ENCODE results near the gene HAUS3.
A peak's percentile ranks its signal among the peaks of the same experiment; 100 is the strongest.

HAUS3 gene

DNA sequence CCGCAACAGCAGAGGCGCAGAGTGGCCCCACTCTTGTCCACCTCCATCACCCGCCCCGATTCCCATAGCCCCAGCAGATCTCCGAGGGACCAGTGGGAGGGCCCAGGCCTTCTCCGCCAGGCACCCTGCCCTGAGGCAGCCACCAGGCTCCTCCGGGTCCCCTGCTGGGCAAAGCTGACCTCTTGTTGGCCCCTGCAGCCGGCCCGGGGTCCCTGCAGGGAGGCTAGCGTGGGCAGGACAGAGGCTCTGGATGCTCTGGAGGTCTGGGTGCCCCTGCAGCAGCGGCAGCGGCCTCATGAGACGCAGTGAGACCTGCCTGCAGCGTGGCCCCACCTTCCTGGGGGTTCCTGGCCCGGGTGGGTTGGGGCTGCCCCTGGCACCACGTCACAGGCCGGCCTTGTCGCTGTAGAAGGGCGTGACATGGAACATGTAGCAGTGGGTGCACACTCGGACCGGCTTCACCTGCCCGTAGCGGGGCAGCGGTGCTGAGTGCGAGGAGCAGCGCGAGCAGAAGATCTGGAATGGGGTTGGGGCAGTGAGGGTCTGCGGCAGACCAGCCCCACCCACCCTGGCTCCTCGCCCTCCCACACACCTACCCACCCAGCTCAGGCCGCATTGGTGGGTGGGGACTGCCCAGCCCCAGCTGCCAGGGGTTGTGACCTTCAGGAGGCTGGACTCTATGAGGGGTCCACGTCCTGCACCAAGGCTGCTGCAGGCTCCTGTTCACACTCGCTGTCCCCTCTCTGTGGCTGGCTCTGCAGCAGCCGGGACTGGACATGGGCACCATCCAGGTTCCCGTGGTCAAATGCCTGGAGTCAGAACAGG, 28.6 kb upstream of the HAUS3 start:
- Mint-ChIP-seq H3K9me3 (no peaks in the 10 kb centered on the region), H3K4me3 (no peak overlapping the region), H3K4me1 (peaks cover 2% of the 10 kb centered on the region), H3K27me3 (no peaks in the 10 kb centered on the region), H3K27ac (no peak overlapping the region), H3K36me3 (no peaks in the 10 kb centered on the region)
- CTCF ChIA-PET: no interaction called here
- DNase-seq: no peak

DNA sequence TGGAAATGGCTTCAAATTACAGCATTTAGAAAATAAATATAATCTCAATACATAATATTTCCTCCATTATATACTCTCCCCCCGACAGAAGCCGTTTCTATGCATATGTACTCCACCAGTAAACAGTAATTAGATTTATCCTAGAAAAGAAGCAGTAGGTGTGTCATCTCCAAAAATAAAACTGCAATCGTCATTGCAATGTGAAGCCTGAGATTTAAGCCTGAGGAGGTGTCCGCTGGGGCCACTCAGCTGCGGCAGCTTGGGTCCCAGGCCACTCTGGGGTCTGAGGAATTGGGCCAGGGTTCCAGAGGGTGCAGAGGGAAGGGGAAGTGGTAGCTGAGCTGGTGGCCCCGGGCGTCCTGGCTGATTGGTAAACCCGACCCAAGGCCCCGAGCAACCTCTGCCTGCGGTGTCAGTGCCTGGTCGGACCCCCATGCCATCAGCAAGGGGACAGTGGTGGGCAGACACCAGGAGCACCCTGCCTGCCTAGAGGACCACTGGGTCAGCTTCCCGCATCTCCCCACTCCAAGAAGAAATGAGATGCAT, 27.8 kb upstream of the HAUS3 start:
- H3K9me3 Mint-ChIP-seq: no peaks in the 10 kb centered on the region
- CTCF ChIA-PET: no interaction called here
- peaks cover 2% of the 10 kb centered on the region for H3K4me1 Mint-ChIP-seq
- H3K27ac Mint-ChIP-seq: no peak overlapping the region
- no peak for DNase-seq
- H3K4me3 Mint-ChIP-seq: no peak overlapping the region
- no peaks in the 10 kb centered on the region for H3K36me3 Mint-ChIP-seq
- no peaks in the 10 kb centered on the region for H3K27me3 Mint-ChIP-seq

DNA sequence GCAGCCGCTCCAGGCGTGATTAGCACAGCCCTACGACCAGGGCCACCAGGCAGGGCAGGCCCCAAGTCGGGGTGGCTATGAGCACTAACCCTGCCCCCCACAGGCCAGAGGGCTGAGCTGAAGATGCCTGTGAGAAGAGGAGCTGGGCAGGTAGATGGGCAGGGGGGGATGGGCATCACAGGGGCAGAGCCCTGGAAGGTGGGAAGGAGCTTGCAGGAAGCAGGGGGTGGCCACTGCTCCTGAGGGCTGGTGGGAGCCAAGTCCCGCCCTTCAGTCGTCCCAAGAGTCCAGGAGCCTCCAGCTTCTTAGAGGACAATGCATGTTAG, 27.2 kb upstream of the HAUS3 start:
- CTCF ChIA-PET: no interaction called here
- Mint-ChIP-seq H3K36me3 (no peaks in the 10 kb centered on the region), H3K27ac (no peak overlapping the region), H3K9me3 (no peaks in the 10 kb centered on the region), H3K4me1 (peaks cover 2% of the 10 kb centered on the region), H3K27me3 (no peaks in the 10 kb centered on the region), H3K4me3 (no peak overlapping the region)
- DNase-seq: no peak

DNA sequence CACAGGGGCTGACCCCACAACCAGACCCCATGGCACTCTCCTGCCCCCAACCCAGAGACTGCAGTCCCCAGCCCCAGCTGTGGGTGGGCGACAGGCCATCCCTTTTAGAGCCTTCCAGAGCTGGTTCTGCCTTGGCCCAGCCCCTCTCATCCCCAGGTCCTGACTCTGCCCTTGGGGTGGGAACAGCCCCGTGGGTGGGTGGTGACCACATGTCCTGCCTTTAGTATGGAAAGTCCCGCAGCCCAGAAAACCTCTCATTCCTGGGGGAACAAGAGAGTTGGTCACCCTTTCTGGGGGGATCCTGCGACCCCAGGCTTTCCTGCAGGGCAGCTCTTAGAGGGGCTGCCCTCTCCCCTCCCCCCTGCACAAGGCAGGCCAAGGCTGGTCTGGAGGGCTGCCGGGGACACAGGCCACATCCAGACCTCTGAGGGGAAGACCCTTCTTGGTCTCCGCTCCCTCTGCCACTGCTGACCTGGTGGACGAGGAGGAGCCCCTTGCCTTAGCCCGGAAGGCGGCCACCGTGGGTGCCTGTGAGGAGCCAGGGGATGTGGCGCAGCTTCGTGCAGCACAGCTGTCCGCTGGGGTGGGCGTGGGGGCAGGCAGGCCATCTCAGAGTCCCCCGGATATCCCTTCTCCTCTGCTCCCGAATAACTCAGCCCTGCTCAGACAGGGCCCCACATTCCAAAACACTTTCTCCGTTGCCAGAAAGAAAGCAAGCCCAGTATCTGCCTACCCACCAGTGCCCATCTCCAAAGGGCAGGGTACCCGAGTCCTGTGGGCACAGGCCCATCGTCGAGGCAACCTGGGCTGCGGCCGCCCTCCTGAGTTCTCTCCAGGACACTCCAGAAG, 26.7 kb upstream of the HAUS3 start:
- CTCF ChIA-PET: no interaction called here
- no peaks in the 10 kb centered on the region for H3K9me3 Mint-ChIP-seq
- peaks cover 2% of the 10 kb centered on the region for H3K4me1 Mint-ChIP-seq
- no peaks in the 10 kb centered on the region for H3K27me3 Mint-ChIP-seq
- no peak for DNase-seq
- no peak overlapping the region for H3K27ac Mint-ChIP-seq
- H3K36me3 Mint-ChIP-seq: no peaks in the 10 kb centered on the region
- no peak overlapping the region for H3K4me3 Mint-ChIP-seq

DNA sequence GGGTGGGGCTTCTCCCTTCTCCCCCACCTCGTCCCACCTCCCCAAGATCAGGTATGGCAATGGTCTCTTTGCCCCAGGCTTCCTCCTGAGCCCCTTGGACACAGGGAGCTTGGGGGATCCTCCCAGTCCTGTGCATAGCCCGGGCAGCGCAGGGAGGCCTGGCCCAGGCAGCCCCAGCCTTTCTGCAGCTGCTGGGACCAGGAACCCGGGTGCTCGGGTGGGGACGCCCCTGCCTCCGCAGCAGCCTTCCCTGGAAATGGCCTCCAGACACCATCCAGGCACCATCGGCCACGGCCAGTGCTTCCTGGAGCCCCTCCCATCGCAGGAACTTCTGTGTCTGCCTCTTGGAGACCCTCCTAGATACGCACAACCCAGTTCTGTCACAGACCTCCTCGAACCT, 25.9 kb upstream of the HAUS3 start:
- H3K27ac Mint-ChIP-seq: no peak overlapping the region
- no peak overlapping the region for H3K4me3 Mint-ChIP-seq
- peaks cover 7% of the 10 kb centered on the region for H3K4me1 Mint-ChIP-seq
- DNase-seq: no peak
- no peaks in the 10 kb centered on the region for H3K36me3 Mint-ChIP-seq
- no peaks in the 10 kb centered on the region for H3K27me3 Mint-ChIP-seq
- CTCF ChIA-PET: no interaction called here
- H3K9me3 Mint-ChIP-seq: no peaks in the 10 kb centered on the region

DNA sequence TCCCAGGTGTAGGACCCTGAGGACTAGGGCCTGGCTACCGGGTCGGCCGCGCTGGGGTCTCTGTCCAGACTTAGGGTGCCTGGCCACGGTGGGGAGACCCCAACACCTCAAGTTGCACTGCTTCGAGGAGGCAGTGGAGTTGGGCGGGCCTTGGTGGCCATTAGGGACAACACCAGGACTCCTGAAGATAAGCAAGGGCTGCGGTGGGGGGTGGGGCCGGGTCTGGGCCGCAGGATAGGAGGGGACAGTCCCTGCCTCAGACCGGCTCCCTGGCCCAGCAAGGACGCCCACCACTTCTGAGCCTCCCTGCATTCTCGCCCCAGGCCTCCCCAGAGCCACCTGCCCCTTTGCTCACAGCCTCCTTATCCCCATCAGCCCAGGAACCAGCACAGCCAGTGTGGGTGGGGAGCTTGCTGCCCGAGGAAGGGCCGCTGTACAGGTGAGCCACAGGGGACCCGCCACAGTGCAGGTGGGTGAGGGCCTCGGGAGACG, 25.4 kb upstream of the HAUS3 start:
- DNase-seq: no peak
- Mint-ChIP-seq H3K4me3 (no peak overlapping the region), H3K27me3 (no peaks in the 10 kb centered on the region), H3K9me3 (no peaks in the 10 kb centered on the region), H3K4me1 (peaks cover 5% of the 10 kb centered on the region), H3K36me3 (no peaks in the 10 kb centered on the region), H3K27ac (no peak overlapping the region)
- CTCF ChIA-PET: no interaction called here

DNA sequence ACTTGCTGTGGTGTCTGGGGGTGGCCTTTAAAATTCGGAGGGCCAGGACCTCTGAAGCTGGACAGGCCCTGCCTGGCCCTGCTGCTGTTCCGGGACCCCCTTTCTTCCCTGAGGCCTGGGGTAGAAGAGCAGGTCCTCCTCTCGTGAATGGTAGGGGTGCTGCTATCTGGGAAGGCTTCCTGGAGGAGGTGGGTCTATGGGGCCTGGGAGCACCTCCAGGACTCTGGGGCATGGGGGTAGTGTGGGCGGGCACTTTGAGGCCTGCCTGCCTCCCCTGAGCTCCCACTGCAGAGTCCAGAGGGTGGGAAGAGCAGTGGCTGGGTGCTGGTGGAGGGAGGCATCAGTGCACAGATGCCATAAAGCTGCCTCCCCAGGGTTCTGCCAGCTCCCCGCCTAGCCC, 24.9 kb upstream of the HAUS3 start:
- Mint-ChIP-seq H3K4me1 (peaks cover 5% of the 10 kb centered on the region), H3K4me3 (no peak overlapping the region), H3K27me3 (no peaks in the 10 kb centered on the region), H3K9me3 (no peaks in the 10 kb centered on the region), H3K36me3 (no peaks in the 10 kb centered on the region), H3K27ac (no peak overlapping the region)
- CTCF ChIA-PET: interaction anchor here (0.7 kb wide), 1 partner anchor 46 kb away, joined by 3 read pairs; no protein-coding TSS in a partner anchor
- no peak for DNase-seq

DNA sequence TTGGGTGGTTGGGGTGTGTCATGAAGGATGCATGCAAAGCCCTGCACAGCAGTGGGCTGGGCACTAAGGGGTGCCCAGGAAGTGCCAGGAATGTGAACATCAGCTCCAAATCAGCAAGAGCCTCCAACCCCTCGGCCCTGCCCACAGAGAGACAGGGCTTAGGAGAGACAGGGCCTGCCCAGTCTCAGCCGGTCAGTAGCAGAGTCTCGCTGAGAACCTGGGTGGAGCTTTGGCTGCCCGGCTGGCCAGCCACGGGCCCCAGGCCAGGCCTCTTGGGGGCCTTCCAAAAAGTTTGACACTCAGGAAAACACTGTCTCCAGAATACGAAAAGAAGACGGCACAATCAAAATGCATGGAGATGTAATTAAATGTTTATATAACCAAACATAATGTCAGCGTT, 24.3 kb upstream of the HAUS3 start:
- no peaks in the 10 kb centered on the region for H3K36me3 Mint-ChIP-seq
- no peaks in the 10 kb centered on the region for H3K27me3 Mint-ChIP-seq
- H3K4me1 Mint-ChIP-seq: peaks cover 5% of the 10 kb centered on the region
- no peak overlapping the region for H3K4me3 Mint-ChIP-seq
- CTCF ChIA-PET: no interaction called here
- no peak for DNase-seq
- H3K27ac Mint-ChIP-seq: no peak overlapping the region
- no peaks in the 10 kb centered on the region for H3K9me3 Mint-ChIP-seq

DNA sequence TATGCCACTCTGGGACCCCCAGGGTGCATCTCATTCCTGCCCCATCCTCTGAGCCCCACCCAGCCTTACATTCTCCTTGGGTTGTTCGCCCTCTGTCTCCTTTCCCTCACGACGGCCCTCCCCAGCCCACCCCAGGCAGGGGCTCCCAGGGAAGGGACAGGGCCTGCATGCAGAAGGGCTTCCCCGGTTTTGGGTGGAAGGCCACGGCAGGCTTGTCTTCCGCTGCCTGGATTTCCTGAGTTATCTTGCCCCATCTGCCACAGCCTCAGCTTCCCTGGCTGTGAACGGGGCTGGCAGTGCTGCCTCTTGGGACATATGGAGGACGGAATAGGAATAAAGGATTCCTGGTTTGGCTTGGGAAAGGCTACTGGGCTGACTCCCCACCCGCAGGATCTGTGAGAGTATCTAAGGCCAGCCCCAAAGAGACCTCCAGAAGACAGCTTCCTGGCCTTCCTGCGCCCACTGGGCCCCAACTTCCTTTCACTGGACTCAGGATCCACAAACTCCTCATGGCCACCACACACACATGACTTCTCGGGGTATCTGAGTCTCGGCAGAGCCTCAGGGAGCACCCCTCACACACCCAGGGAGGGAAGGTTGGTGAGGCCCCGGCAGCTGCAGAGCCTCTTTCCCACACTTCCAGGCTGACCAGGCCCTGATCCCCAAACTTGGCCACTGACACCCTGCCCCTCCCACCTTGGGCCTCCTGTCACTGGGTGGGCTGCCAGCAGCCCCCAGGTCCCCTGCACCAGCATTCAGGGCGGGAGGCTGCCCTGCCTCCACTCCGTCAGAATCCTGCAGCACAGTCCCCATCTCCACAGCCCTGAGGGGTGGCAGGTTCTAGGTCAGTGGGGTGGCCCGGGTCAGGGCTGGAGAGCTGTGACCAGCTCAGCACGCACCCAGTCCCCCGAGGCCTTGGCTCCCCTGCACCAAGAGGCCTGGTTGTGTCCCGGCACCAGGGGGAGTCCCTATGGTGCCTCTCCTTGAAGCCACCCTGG, 23.5 kb upstream of the HAUS3 start:
- CTCF ChIA-PET: interaction anchor here (0.8 kb wide), 1 partner anchor 17 kb away, joined by 3 read pairs; no protein-coding TSS in a partner anchor
- peaks cover 5% of the 10 kb centered on the region for H3K4me1 Mint-ChIP-seq
- no peak for DNase-seq
- H3K36me3 Mint-ChIP-seq: no peaks in the 10 kb centered on the region
- H3K4me3 Mint-ChIP-seq: no peak overlapping the region
- H3K27ac Mint-ChIP-seq: no peak overlapping the region
- no peaks in the 10 kb centered on the region for H3K9me3 Mint-ChIP-seq
- H3K27me3 Mint-ChIP-seq: no peaks in the 10 kb centered on the region

DNA sequence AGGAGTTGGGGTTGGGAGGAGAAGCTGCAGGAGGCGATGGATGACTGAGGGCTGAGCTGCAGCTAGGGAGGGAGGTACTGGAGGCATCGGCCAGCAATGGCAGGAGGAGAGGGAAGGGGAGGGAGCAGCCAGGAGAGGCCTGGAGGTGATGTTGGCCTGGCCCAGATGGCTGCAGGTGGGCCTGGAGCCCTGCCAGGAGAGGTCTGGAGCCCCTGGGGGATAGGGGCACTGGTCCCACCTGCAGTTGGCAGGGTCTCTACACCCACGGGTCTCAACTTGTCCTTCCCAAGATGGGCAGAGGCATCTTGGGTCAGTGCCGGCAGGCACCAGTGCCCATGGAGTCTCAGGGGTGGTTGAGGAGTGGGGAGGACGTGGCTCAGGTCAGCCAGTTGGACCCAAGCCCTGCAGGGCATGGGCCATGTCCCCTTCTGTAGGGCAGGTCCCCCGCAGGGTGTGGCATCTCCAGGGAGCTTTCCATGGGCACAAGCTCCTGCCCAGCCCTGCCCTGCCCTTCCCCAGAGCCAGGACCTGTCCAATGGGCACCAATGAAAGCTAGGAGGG, 22.6 kb upstream of the HAUS3 start:
- no peak for DNase-seq
- Mint-ChIP-seq H3K36me3 (no peaks in the 10 kb centered on the region), H3K27me3 (no peaks in the 10 kb centered on the region), H3K4me1 (peaks cover 5% of the 10 kb centered on the region), H3K27ac (no peak overlapping the region), H3K9me3 (no peaks in the 10 kb centered on the region), H3K4me3 (no peak overlapping the region)
- CTCF ChIA-PET: no interaction called here

DNA sequence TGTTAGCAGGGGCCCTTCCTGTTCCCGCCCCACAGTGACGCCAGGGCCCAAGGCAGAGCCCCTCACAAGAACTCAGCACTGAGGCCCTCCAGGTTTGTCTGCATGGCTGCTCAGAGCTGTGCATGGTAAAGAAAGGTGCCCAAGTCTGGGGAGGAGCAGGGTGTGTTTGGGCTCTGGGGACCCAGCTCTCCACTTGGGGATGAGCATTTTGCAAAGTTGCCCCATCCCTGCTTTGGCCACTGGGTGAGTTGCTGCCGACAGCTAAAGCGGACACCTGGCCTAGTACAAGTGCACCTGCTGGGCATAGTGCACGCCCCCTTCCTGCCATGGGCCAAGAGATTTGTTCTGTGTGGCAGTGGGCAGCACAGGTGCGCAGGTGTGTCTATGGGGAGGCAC, 22.0 kb upstream of the HAUS3 start:
- H3K4me3 Mint-ChIP-seq: peak overlapping the region; percentile 72

DNA sequence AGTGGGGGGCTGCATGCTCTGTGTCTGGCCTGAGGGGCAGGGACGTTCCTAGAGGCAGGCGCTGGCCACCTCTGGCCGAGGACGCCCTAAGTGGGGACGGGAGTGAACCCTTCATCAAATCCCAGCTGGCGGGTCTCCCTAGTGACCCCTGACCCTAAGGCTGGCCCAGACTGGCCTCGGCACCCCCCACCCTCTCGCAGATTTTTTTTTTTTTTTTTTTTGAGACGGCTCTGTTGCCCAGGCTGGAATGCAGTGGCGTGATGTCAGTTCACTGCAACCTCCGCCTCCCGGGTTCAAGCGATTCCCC, 21.0 kb upstream of the HAUS3 start:
- Mint-ChIP-seq H3K27ac (peak overlapping the region; percentile 90), H3K27me3 (no peaks in the 10 kb centered on the region), H3K4me1 (peaks cover 5% of the 10 kb centered on the region), H3K4me3 (peak overlapping the region; percentile 72), H3K36me3 (no peaks in the 10 kb centered on the region), H3K9me3 (no peaks in the 10 kb centered on the region)
- CTCF ChIA-PET: interaction anchor here (1.1 kb wide), 1 partner anchor 19 kb away, joined by 3 read pairs; no protein-coding TSS in a partner anchor
- DNase-seq: no peak

More for the DNA sequence above, 22.0 kb upstream of the HAUS3 start:
- Mint-ChIP-seq H3K27ac (peak overlapping the region; percentile 45), H3K9me3 (no peaks in the 10 kb centered on the region), H3K4me1 (peaks cover 5% of the 10 kb centered on the region), H3K36me3 (no peaks in the 10 kb centered on the region), H3K27me3 (no peaks in the 10 kb centered on the region)
- DNase-seq: no peak
- CTCF ChIA-PET: no interaction called here

DNA sequence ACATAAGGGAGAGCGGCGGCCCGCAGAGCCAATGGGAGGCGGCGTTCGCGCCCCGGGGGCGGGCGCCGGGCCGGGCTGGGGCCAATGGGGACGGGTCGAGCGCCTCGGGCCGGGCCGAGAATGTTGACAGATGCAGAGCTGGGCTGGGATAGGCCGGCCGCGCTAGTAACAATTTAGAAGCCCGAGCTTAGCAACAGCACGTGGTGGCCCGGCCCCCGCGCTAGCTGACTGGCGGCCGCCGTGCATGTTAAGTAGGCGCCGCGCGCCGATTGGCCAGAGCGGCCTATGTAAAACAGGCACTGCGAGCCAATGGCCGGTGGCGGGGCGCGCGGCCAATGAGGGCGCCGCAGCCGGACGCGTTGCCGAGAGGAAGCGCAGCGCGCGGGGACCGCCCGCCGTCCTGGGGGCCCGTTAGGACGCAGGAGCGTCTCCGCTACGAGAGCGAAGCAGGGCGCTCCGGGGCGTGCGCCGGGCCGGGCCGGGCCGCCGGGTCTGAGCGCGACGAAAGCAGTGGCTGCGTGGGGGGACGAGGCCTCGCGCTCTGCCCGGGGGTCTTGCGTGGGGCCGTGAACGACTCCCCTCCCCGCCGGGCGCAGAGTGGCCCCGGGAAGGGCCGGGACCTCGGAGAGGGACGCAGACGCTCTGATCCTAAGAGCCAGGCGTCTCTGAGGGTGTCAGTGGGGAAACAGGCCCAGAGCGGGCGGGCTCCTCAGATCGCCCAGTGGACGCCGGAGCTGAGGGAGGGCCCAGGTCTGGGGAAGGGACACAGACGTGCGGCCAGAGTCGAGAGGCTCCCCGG, 20.4 kb upstream of the HAUS3 start:
- CTCF ChIA-PET: interaction anchor here (1.0 to 1.1 kb wide), 2 partner anchors 19 to 42 kb away, joined by 3 read pairs; no protein-coding TSS in a partner anchor
- Mint-ChIP-seq H3K27me3 (no peaks in the 10 kb centered on the region), H3K9me3 (no peaks in the 10 kb centered on the region), H3K4me1 (peaks cover 5% of the 10 kb centered on the region), H3K36me3 (no peaks in the 10 kb centered on the region), H3K4me3 (peak overlapping the region; percentile 72), H3K27ac (peak overlapping the region; percentile 90)
- peak; percentile 99 for DNase-seq
